Calu3 (cell line): ENCODE results near the gene FAM234A. TPM values are rescaled to one million over a fixed set of nuclear protein-coding genes. Genes with fewer than 3 reads are reported as not detected.
"Not testable (repeated sequence)": the region's sequence is repeated elsewhere in the genome, so short reads cannot be mapped to it uniquely, and the experiment has no call there.

Experiments
- BruUV-seq: library from RNA; stranded (reverse); fragments of 400-500 nt; replicated peaks from 2 replicates; lab custom pipeline; 2021; lab: Mats Ljungman, UMichigan
- CTCF ChIA-PET: fragments of 300-600 bp; sonication (Branson Sonifier 250); formaldehyde crosslinking; loops from one replicate; lab custom pipeline; 2022; ENCODE audit warnings: antibody characterized with exemption; lab: Charles Lee
- DNase-seq: peaks from one replicate; pipeline ENCODE4 v3.0.0; 2022
- H3K27ac Mint-ChIP-seq: one replicate; pipeline ENCODE4 v1.8.0; 2022; ENCODE audit warnings: mixed read lengths; ENCODE audit not compliant: unreplicated experiment
- H3K27me3 Mint-ChIP-seq: one replicate; pipeline ENCODE4 v1.8.0; 2022; ENCODE audit warnings: mixed read lengths; ENCODE audit not compliant: unreplicated experiment
- H3K36me3 Mint-ChIP-seq: one replicate; pipeline ENCODE4 v1.8.0; 2022; ENCODE audit warnings: mild to moderate bottlenecking, moderate library complexity, mixed read lengths; ENCODE audit not compliant: insufficient read depth, unreplicated experiment
- H3K4me1 Mint-ChIP-seq: one replicate; pipeline ENCODE4 v1.8.0; 2022; ENCODE audit warnings: mild to moderate bottlenecking, low read depth, mixed read lengths; ENCODE audit not compliant: unreplicated experiment
- H3K4me3 Mint-ChIP-seq: one replicate; pipeline ENCODE4 v1.8.0; 2022; ENCODE audit warnings: mild to moderate bottlenecking, low read depth, moderate library complexity, mixed read lengths; ENCODE audit not compliant: unreplicated experiment
- H3K9me3 Mint-ChIP-seq: one replicate; pipeline ENCODE4 v1.8.0; 2022; ENCODE audit warnings: low read depth, mixed read lengths; ENCODE audit not compliant: unreplicated experiment
- intact Hi-C: fragments of 100-400 bp; cut with micrococcal nuclease; formaldehyde crosslinking; loops from one replicate; pipeline ENCODE4 v1.10.0; 2022; ENCODE audit not compliant: unreplicated experiment
- total RNA-seq: library from RNA; stranded (reverse); gene quantifications from 2 replicates; pipeline ENCODE4 v1.2.3, GENCODE V29; 2022
- TF ChIP-seq, protein P1 (sequence below): fragments of 200-600 bp; IDR thresholded peaks from one replicate; pipeline ENCODE4 v1.8.0; 2022; ENCODE audit warnings: antibody characterized with exemption; ENCODE audit not compliant: unreplicated experiment

The FAM234A gene
- total RNA-seq, 1 experiment from 2014 or later = 118 TPM

DNA sequence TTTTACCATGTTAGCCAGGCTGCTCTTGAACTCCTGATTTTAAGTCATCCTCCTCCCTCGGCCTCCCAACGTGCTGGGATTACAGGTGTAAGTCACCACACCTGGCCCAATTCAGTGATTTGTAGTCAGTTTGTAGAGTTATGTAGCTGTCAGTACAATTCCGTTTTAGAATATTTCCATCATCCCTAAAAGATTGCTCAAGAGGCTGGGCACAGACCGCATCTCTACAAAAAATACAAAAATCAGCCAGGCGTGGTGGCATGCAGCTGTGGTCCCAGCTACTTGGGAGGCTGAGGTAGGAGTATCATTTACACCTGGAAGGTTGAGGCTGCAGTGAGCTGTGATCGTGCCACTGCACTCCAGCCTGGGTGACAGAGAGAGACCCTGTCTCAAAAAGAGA, 20.6 kb downstream of the FAM234A start:
- Mint-ChIP-seq H3K27ac (no peak overlapping the region), H3K9me3 (no peaks in the 10 kb centered on the region), H3K27me3 (no peaks in the 10 kb centered on the region), H3K4me3 (no peak overlapping the region), H3K4me1 (peaks cover 8% of the 10 kb centered on the region), H3K36me3 (peaks cover 48% of the 10 kb centered on the region)
- TF ChIP-seq, protein P1, sequence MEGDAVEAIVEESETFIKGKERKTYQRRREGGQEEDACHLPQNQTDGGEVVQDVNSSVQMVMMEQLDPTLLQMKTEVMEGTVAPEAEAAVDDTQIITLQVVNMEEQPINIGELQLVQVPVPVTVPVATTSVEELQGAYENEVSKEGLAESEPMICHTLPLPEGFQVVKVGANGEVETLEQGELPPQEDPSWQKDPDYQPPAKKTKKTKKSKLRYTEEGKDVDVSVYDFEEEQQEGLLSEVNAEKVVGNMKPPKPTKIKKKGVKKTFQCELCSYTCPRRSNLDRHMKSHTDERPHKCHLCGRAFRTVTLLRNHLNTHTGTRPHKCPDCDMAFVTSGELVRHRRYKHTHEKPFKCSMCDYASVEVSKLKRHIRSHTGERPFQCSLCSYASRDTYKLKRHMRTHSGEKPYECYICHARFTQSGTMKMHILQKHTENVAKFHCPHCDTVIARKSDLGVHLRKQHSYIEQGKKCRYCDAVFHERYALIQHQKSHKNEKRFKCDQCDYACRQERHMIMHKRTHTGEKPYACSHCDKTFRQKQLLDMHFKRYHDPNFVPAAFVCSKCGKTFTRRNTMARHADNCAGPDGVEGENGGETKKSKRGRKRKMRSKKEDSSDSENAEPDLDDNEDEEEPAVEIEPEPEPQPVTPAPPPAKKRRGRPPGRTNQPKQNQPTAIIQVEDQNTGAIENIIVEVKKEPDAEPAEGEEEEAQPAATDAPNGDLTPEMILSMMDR = no peak
- DNase-seq = no peak
- intact Hi-C loops = no loop called here
- no TSS peak for BruUV-seq
- CTCF ChIA-PET = no interaction called here

DNA sequence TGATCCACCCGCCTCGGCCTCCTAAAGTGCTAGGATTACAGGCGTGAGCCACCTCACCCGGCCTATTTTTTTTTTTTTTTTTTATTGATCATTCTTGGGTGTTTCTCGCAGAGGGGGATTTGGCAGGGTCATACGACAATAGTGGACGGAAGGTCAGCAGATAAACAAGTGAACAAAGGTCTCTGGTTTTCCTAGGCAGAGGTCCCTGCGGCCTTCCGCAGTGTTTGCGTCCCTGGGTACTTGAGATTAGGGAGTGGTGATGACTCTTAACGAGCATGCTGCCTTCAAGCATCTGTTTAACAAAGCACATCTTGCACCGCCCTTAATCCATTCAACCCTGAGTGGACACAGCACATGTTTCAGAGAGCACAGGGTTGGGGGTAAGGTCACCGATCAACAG, 23.5 kb downstream of the FAM234A start:
- CTCF ChIA-PET, H3K4me1 Mint-ChIP-seq, H3K4me3 Mint-ChIP-seq, DNase-seq, BruUV-seq, H3K27ac Mint-ChIP-seq, intact Hi-C loops, H3K27me3 Mint-ChIP-seq, H3K9me3 Mint-ChIP-seq: not testable (repeated sequence)
- H3K36me3 Mint-ChIP-seq = peaks cover 57% of the 10 kb centered on the region

DNA sequence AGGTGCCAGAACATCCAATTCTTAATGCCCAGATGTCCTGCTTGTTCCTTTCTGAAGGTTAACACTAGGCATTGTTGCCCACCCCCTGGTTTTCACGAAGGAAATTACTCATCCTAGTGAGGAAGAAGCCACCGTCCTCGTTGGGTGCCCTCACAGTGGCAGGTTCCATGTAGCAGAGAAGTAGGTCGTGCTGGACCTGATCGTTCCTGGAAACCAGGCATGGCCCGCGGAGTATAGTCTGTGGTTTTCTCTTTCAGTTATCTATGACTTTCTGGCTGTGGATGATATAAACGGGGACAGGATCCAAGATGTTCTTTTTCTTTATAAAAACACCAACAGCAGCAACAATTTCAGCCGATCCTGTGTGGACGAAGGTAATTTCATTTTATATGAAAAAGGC, 24.6 kb downstream of the FAM234A start:
- TF ChIP-seq, protein P1 = no peak
- no peak for DNase-seq
- intact Hi-C loops = no loop called here
- Mint-ChIP-seq H3K27ac (no peak overlapping the region), H3K9me3 (no peaks in the 10 kb centered on the region), H3K27me3 (no peaks in the 10 kb centered on the region), H3K4me1 (no peaks in the 10 kb centered on the region), H3K36me3 (peaks cover 60% of the 10 kb centered on the region), H3K4me3 (no peak overlapping the region)
- no TSS peak for BruUV-seq
- CTCF ChIA-PET = no interaction called here

DNA sequence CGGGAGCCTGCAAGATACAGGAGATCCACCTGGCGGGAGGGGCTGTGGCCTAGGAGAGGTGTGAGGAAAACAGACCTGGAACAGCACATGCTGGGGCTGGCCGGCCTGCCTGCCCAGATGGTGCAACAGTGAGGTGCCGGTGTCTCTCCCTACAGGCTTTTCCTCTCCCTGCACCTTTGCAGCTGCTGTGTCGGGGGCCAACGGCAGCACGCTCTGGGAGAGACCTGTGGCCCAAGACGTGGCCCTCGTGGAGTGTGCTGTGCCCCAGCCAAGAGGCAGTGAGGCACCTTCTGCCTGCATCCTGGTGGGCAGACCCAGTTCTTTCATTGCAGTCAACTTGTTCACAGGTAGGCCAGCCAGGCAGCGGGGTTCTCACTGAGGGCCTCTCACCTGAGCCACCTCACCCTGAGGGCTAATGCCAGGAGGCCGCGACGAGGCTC, 25.2 kb downstream of the FAM234A start:
- no peak overlapping the region for H3K4me3 Mint-ChIP-seq
- intact Hi-C loops = no loop called here
- TF ChIP-seq, protein P1 = no peak
- peaks cover 57% of the 10 kb centered on the region for H3K36me3 Mint-ChIP-seq
- no TSS peak for BruUV-seq
- no peaks in the 10 kb centered on the region for H3K9me3 Mint-ChIP-seq
- no peak overlapping the region for H3K27ac Mint-ChIP-seq
- CTCF ChIA-PET = no interaction called here
- no peaks in the 10 kb centered on the region for H3K4me1 Mint-ChIP-seq
- DNase-seq = no peak
- H3K27me3 Mint-ChIP-seq = no peaks in the 10 kb centered on the region

DNA sequence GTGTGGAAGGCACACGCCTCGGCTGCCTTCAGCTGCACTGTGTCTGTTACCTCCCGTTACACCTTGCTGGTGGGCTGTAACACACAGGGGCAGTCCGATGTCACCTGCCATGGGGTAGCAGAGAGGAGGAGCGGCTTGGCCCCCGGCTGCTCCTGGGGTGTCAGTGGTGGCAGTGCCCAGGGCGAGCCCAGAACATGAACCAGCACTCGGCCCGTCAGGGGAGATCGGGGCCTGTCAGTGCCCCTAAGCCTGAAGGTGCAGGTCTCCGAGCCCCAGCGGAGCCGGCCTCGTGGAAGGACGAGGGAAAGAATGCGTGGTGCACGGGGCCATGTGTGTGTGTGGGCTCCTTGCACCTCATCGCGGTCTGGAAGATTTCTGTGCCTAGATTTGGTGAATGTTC, 25.7 kb downstream of the FAM234A start:
- Mint-ChIP-seq H3K27me3 (no peaks in the 10 kb centered on the region), H3K27ac (no peak overlapping the region), H3K36me3 (peaks cover 58% of the 10 kb centered on the region), H3K4me1 (peaks cover under 1% of the 10 kb centered on the region), H3K9me3 (no peaks in the 10 kb centered on the region), H3K4me3 (no peak overlapping the region)
- DNase-seq = no peak
- CTCF ChIA-PET = no interaction called here
- BruUV-seq = no TSS peak
- TF ChIP-seq, protein P1 = no peak
- intact Hi-C loops = no loop called here
